ENCODE data around the gene FNTB. TPM values are rescaled to one million over a fixed set of nuclear protein-coding genes. Genes with fewer than 3 reads are reported as not detected.

FNTB gene
- total RNA-seq, 1 donor from 2014 or later: 30.1 TPM

GRCh38 chr14:65072937-65073336 is 86.2 kb downstream of the FNTB start:
- H3K4me1 Mint-ChIP-seq (ENCODE audit: unreplicated experiment): peaks cover 21% of the 10 kb centered on the region
- H3K27ac Mint-ChIP-seq: peak overlapping the region; percentile 96
- TF ChIP-seq, protein P1, sequence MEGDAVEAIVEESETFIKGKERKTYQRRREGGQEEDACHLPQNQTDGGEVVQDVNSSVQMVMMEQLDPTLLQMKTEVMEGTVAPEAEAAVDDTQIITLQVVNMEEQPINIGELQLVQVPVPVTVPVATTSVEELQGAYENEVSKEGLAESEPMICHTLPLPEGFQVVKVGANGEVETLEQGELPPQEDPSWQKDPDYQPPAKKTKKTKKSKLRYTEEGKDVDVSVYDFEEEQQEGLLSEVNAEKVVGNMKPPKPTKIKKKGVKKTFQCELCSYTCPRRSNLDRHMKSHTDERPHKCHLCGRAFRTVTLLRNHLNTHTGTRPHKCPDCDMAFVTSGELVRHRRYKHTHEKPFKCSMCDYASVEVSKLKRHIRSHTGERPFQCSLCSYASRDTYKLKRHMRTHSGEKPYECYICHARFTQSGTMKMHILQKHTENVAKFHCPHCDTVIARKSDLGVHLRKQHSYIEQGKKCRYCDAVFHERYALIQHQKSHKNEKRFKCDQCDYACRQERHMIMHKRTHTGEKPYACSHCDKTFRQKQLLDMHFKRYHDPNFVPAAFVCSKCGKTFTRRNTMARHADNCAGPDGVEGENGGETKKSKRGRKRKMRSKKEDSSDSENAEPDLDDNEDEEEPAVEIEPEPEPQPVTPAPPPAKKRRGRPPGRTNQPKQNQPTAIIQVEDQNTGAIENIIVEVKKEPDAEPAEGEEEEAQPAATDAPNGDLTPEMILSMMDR (conservative IDR thresholded peaks at IDR 0.05): no peak
- DNase-seq (ENCODE audit: extremely low spot score, unreplicated experiment): no peak
- no peaks in the 10 kb centered on the region for H3K9me3 Mint-ChIP-seq
- H3K4me3 Mint-ChIP-seq: no peak overlapping the region
- H3K36me3 Mint-ChIP-seq: peaks cover 28% of the 10 kb centered on the region
- H3K27me3 Mint-ChIP-seq: no peaks in the 10 kb centered on the region

GRCh38 chr14:65073605-65074201 is 87.0 kb downstream of the FNTB start:
- TF ChIP-seq, protein P1 (conservative IDR thresholded peaks at IDR 0.05): no peak
- Mint-ChIP-seq H3K4me3 (no peak overlapping the region), H3K4me1 (ENCODE audit: unreplicated experiment) (peaks cover 21% of the 10 kb centered on the region), H3K36me3 (peaks cover 24% of the 10 kb centered on the region), H3K9me3 (no peaks in the 10 kb centered on the region), H3K27me3 (no peaks in the 10 kb centered on the region), H3K27ac (peak overlapping the region; percentile 96)
- no peak for DNase-seq (ENCODE audit: extremely low spot score, unreplicated experiment)

GRCh38 chr14:65074449-65075150 is 87.9 kb downstream of the FNTB start:
- TF ChIP-seq, protein P1 (conservative IDR thresholded peaks at IDR 0.05): no peak
- H3K4me3 Mint-ChIP-seq: no peak overlapping the region
- peaks cover 24% of the 10 kb centered on the region for H3K4me1 Mint-ChIP-seq (ENCODE audit: unreplicated experiment)
- H3K27ac Mint-ChIP-seq: no peak overlapping the region
- peaks cover 30% of the 10 kb centered on the region for H3K36me3 Mint-ChIP-seq
- no peak for DNase-seq (ENCODE audit: extremely low spot score, unreplicated experiment)
- H3K27me3 Mint-ChIP-seq: no peaks in the 10 kb centered on the region
- H3K9me3 Mint-ChIP-seq: no peaks in the 10 kb centered on the region

DNA sequence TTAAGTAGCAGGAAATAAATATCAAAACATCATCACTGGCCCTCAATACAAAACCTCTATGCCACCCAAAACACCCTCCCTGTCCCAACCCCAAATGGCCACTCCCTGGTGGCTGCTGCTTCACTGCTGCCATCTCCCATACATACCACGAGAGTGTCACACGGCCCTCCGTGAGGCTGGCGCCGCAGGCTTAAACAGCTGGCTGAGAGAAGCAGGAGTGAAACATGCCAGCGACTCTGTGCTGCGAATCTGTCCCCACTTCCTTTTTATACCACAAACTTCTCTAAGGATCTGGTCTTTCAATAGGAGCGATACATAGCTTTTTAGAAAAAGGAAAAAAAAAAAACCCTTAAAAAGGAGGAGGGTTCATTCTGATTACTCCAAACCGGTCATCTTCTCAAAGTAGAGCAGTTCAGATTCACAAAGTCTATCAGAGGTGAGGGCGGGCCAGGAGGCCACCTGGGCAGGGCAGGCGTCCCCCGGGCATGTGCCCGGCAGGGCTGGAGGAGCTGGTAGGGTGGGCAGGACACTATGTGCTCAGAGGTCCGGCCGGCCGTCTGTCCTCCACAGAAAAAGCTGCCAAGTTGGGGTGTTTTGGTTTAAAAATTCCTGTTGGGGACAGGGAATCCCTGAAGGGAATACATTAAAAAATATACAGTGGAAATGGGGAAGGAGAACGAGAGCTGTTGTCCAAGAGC is 89.1 kb downstream of the FNTB start:
- Mint-ChIP-seq H3K4me1 (ENCODE audit: unreplicated experiment) (peaks cover 18% of the 10 kb centered on the region), H3K27ac (no peak overlapping the region), H3K36me3 (peaks cover 35% of the 10 kb centered on the region), H3K9me3 (no peaks in the 10 kb centered on the region), H3K27me3 (no peaks in the 10 kb centered on the region), H3K4me3 (no peak overlapping the region)
- DNase-seq (ENCODE audit: extremely low spot score, unreplicated experiment): no peak
- TF ChIP-seq, protein P1 (conservative IDR thresholded peaks at IDR 0.05): no peak

DNA sequence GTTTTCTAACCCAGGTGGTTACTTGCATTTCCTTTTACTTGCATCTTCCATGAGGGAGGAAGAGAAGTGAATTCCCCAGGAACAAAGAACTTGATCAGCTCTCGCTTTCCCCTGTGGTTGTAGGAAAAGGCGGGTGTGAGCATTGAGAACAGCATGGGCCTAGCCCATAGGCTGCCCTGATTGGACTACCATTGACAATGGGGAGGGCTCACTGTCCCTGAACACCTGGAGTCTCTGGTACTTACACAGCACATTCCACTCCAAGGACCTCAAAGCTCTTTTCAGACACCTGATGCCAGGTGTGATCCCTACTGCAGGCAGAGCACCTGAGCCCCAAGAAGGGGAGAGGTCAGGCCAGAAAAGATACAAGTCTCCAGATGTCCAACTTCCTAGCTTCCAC is 90.6 kb downstream of the FNTB start:
- H3K9me3 Mint-ChIP-seq: no peaks in the 10 kb centered on the region
- TF ChIP-seq, protein P1 (conservative IDR thresholded peaks at IDR 0.05): no peak
- no peak overlapping the region for H3K4me3 Mint-ChIP-seq

More for the DNA sequence above, 90.6 kb downstream of the FNTB start:
- Mint-ChIP-seq H3K36me3 (peaks cover 42% of the 10 kb centered on the region), H3K4me1 (ENCODE audit: unreplicated experiment) (peaks cover 18% of the 10 kb centered on the region), H3K27me3 (no peaks in the 10 kb centered on the region), H3K27ac (no peak overlapping the region)
- no peak for DNase-seq (ENCODE audit: extremely low spot score, unreplicated experiment)

All from type B pancreatic cell (in vitro differentiated cells).